ENCODE measurements around the gene HSPA8. TPM values are rescaled to one million over a fixed set of nuclear protein-coding genes. Genes with fewer than 3 reads are reported as not detected.

The HSPA8 gene
- total RNA-seq, 1 donor from 2014 or later: 1,453 TPM

- H3K27ac ChIP-seq: no peak overlapping the region
- TF ChIP-seq CTCF (IDR thresholded peaks at IDR 0.05) (no peak), EZH2phosphoT487 (IDR thresholded peaks at IDR 0.05) (no peak), EZH2 (IDR thresholded peaks at IDR 0.05) (no peak)
Observed at GRCh38 chr11:123034597-123034996, 27.3 kb downstream of the HSPA8 start.

GRCh38 chr11:123033895-123034294 is 28.0 kb downstream of the HSPA8 start:
- TF ChIP-seq CTCF (IDR thresholded peaks at IDR 0.05) (peak; percentile 16), EZH2 (IDR thresholded peaks at IDR 0.05) (no peak)
- Histone ChIP-seq H3K27me3 (no peaks in the 10 kb centered on the region), H3K79me2 (ENCODE audit: low read depth) (no peaks in the 10 kb centered on the region), H3K4me3 (no peak overlapping the region), H3K36me3 (no peaks in the 10 kb centered on the region), H3K4me1 (no peaks in the 10 kb centered on the region), H3K27ac (no peak overlapping the region), H2AFZ (replicated peaks) (peak overlapping the region; percentile 43), H4K20me1 (ENCODE audit: low read depth) (no peaks in the 10 kb centered on the region), H3K9me3 (ENCODE audit: low read depth) (no peaks in the 10 kb centered on the region), H3K9ac (no peak overlapping the region), H3F3A (ENCODE audit: low read depth) (no peaks in the 10 kb centered on the region), H3K4me2 (no peak overlapping the region)
- peak; percentile 23 for DNase-seq (ENCODE audit: low spot score)
- no peaks in the 10 kb centered on the region for H3K4me1 Mint-ChIP-seq
- H3K27me3 Mint-ChIP-seq (ENCODE audit: insufficient read depth, low read depth): peaks cover 4% of the 10 kb centered on the region
- H3K9me3 Mint-ChIP-seq: no peaks in the 10 kb centered on the region
- H3K4me3 Mint-ChIP-seq: no peak overlapping the region
- H3K36me3 Mint-ChIP-seq: no peaks in the 10 kb centered on the region
- no peak overlapping the region for H3K27ac Mint-ChIP-seq

More at GRCh38 chr11:123034597-123034996, 27.3 kb downstream of the HSPA8 start:
- Mint-ChIP-seq H3K36me3 (no peaks in the 10 kb centered on the region), H3K27me3 (ENCODE audit: insufficient read depth, low read depth) (peaks cover 4% of the 10 kb centered on the region), H3K27ac (no peak overlapping the region), H3K4me1 (no peaks in the 10 kb centered on the region), H3K4me3 (no peak overlapping the region), H3K9me3 (no peaks in the 10 kb centered on the region)
- no peaks in the 10 kb centered on the region for H3F3A ChIP-seq (ENCODE audit: low read depth)
- no peaks in the 10 kb centered on the region for H3K4me1 ChIP-seq
- H3K27me3 ChIP-seq: no peaks in the 10 kb centered on the region
- H4K20me1 ChIP-seq (ENCODE audit: low read depth): no peaks in the 10 kb centered on the region
- no peak overlapping the region for H3K4me2 ChIP-seq
- no peaks in the 10 kb centered on the region for H3K36me3 ChIP-seq
- no peaks in the 10 kb centered on the region for H3K9me3 ChIP-seq (ENCODE audit: low read depth)
- H3K4me3 ChIP-seq: no peak overlapping the region
- no peak overlapping the region for H3K9ac ChIP-seq
- no peak for DNase-seq (ENCODE audit: low spot score)
- H2AFZ ChIP-seq (replicated peaks): no peak overlapping the region
- H3K79me2 ChIP-seq (ENCODE audit: low read depth): no peaks in the 10 kb centered on the region

DNA sequence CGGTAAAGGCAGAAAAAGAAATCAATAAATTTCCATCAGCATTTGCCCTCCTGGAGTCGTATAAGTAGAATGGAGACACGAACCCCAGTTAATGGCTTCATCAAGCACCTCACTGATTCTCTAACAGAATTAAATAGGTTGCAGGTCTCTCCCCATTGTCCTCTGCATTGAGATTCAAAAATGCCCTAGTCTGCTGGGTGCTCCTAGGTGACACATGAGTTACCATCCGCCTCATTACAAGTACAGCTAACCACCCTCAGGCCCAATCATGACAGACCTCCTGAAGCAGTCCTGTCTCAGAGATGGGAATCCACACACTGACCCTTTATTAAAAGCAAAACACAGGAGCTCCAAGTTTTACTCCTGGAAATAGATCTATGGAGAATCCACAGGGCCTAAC is 31.4 kb downstream of the HSPA8 start:
- no peaks in the 10 kb centered on the region for H3K9me3 ChIP-seq (ENCODE audit: low read depth)
- no peaks in the 10 kb centered on the region for H3K27me3 ChIP-seq
- no peak overlapping the region for H3K27ac ChIP-seq
- Mint-ChIP-seq H3K4me1 (no peaks in the 10 kb centered on the region), H3K36me3 (no peaks in the 10 kb centered on the region), H3K27me3 (ENCODE audit: insufficient read depth, low read depth) (peaks cover 2% of the 10 kb centered on the region), H3K4me3 (no peak overlapping the region), H3K27ac (no peak overlapping the region), H3K9me3 (no peaks in the 10 kb centered on the region)
- no peak overlapping the region for H3K4me2 ChIP-seq
- TF ChIP-seq EZH2 (IDR thresholded peaks at IDR 0.05) (no peak), EZH2phosphoT487 (IDR thresholded peaks at IDR 0.05) (no peak), CTCF (IDR thresholded peaks at IDR 0.05) (no peak)
- H3F3A ChIP-seq (ENCODE audit: low read depth): no peaks in the 10 kb centered on the region
- H3K9ac ChIP-seq: no peak overlapping the region
- H3K79me2 ChIP-seq (ENCODE audit: low read depth): no peaks in the 10 kb centered on the region
- H3K4me3 ChIP-seq: no peak overlapping the region
- DNase-seq (ENCODE audit: low spot score): no peak
- H2AFZ ChIP-seq (replicated peaks): no peak overlapping the region
- no peaks in the 10 kb centered on the region for H3K4me1 ChIP-seq
- no peaks in the 10 kb centered on the region for H3K36me3 ChIP-seq
- H4K20me1 ChIP-seq (ENCODE audit: low read depth): no peaks in the 10 kb centered on the region
